HEK293 (cell line): ENCODE results near the gene COG3.

Source experiments
- EGR2 ChIP-seq: fragments of 450-650 bp; formaldehyde crosslinking; IDR thresholded peaks from 2 replicates; pipeline ENCODE4 v1.5.1; 2016; ENCODE audit warnings: low read depth, missing biosample characterization, missing genetic modification characterization
- KLF8 ChIP-seq: fragments of 450-650 bp; formaldehyde crosslinking; IDR thresholded peaks from 2 replicates; pipeline ENCODE4 v1.5.1; 2016; ENCODE audit warnings: missing biosample characterization, missing genetic modification characterization
- PATZ1 ChIP-seq: fragments of 450-650 bp; formaldehyde crosslinking; IDR thresholded peaks from 2 replicates; pipeline ENCODE4 v1.5.1; 2016; ENCODE audit warnings: missing biosample characterization, missing genetic modification characterization
- PRDM6 ChIP-seq: fragments of 450-650 bp; formaldehyde crosslinking; IDR thresholded peaks from 2 replicates; pipeline ENCODE4 v1.5.1; 2017; ENCODE audit warnings: missing biosample characterization, missing genetic modification characterization
- SP3 ChIP-seq: fragments of 450-650 bp; formaldehyde crosslinking; IDR thresholded peaks from 2 replicates; pipeline ENCODE4 v1.5.1; 2016; ENCODE audit warnings: missing biosample characterization, missing genetic modification characterization
- TRIM28 ChIP-seq: IDR thresholded peaks from 2 replicates; pipeline ENCODE4 v1.6.1; 2011; ENCODE audit warnings: low read length, control low read depth, borderline replicate concordance
- YY1 ChIP-seq: fragments of 450-650 bp; formaldehyde crosslinking; IDR thresholded peaks from 2 replicates; pipeline ENCODE4 v1.5.1; 2018; ENCODE audit warnings: missing biosample characterization, missing genetic modification characterization
- ZBTB21 ChIP-seq: fragments of 450-650 bp; formaldehyde crosslinking; IDR thresholded peaks from 2 replicates; pipeline ENCODE4 v1.5.1; 2017; ENCODE audit warnings: missing biosample characterization, missing genetic modification characterization
- ZNF138 ChIP-seq: fragments of 450-650 bp; formaldehyde crosslinking; IDR thresholded peaks from 2 replicates; pipeline ENCODE4 v1.5.1; 2016; ENCODE audit warnings: missing biosample characterization, missing genetic modification characterization, borderline replicate concordance
- ZNF169 ChIP-seq: fragments of 450-650 bp; formaldehyde crosslinking; IDR thresholded peaks from 2 replicates; pipeline ENCODE4 v1.5.1; 2016; ENCODE audit warnings: missing biosample characterization, missing genetic modification characterization
- ZNF280C ChIP-seq: fragments of 450-650 bp; formaldehyde crosslinking; IDR thresholded peaks from 2 replicates; pipeline ENCODE4 v1.5.1; 2016; ENCODE audit warnings: missing biosample characterization, missing genetic modification characterization
- ZNF302 ChIP-seq: fragments of 450-650 bp; formaldehyde crosslinking; IDR thresholded peaks from 2 replicates; pipeline ENCODE4 v1.5.1; 2016; ENCODE audit warnings: missing biosample characterization, missing genetic modification characterization, low read depth
- ZNF350 ChIP-seq: fragments of 450-650 bp; formaldehyde crosslinking; IDR thresholded peaks from 2 replicates; pipeline ENCODE4 v1.5.0; 2017; ENCODE audit warnings: missing biosample characterization, mild to moderate bottlenecking, missing genetic modification characterization
- ZNF404 ChIP-seq: fragments of 450-650 bp; formaldehyde crosslinking; IDR thresholded peaks from 2 replicates; pipeline ENCODE4 v1.5.1; 2017; ENCODE audit warnings: missing biosample characterization, missing genetic modification characterization
- ZNF529 ChIP-seq: fragments of 450-650 bp; formaldehyde crosslinking; IDR thresholded peaks from 2 replicates; pipeline ENCODE4 v1.5.1; 2017; ENCODE audit warnings: missing genetic modification characterization, missing biosample characterization; ENCODE audit not compliant: insufficient replicate concordance
- ZNF544 ChIP-seq: fragments of 450-650 bp; formaldehyde crosslinking; IDR thresholded peaks from 2 replicates; pipeline ENCODE4 v1.5.0; 2017; ENCODE audit warnings: missing biosample characterization, missing genetic modification characterization
- ZNF654 ChIP-seq: fragments of 450-650 bp; formaldehyde crosslinking; IDR thresholded peaks from 2 replicates; pipeline ENCODE4 v1.5.1; 2016; ENCODE audit warnings: low read depth, missing biosample characterization, missing genetic modification characterization
- ZSCAN16 ChIP-seq: fragments of 450-650 bp; formaldehyde crosslinking; IDR thresholded peaks from 2 replicates; pipeline ENCODE4 v1.5.1; 2016; ENCODE audit warnings: missing biosample characterization, missing genetic modification characterization
- ZSCAN4 ChIP-seq: fragments of 450-650 bp; formaldehyde crosslinking; IDR thresholded peaks from 2 replicates; pipeline ENCODE4 v1.5.1; 2017; ENCODE audit warnings: missing biosample characterization, missing genetic modification characterization
- TF ChIP-seq, protein P1 (sequence below): fragments of 450-650 bp; formaldehyde crosslinking; IDR thresholded peaks from 2 replicates; pipeline ENCODE4 v1.5.1; 2016; ENCODE audit warnings: missing biosample characterization, missing genetic modification characterization
- TF ChIP-seq, protein P2 (sequence below): fragments of 450-650 bp; formaldehyde crosslinking; IDR thresholded peaks from 2 replicates; pipeline ENCODE4 v1.5.1; 2017; ENCODE audit warnings: missing biosample characterization, missing genetic modification characterization
- TF ChIP-seq, protein P3 (sequence below): fragments of 450-650 bp; formaldehyde crosslinking; conservative IDR thresholded peaks from 2 replicates; pipeline ENCODE4 v1.5.1; 2016; ENCODE audit warnings: low read depth, missing biosample characterization, missing genetic modification characterization

COG3 gene

GRCh38 chr13:45417790-45418534, 46.8 kb upstream of the COG3 start, which contains the start of gene SLC25A30 (continued):
- no peak for TF ChIP-seq ZNF280C (tag by site-specific recombination)
- no peak for TF ChIP-seq ZNF654
- no peak for TF ChIP-seq PRDM6 (tag by site-specific recombination)
- no peak for TF ChIP-seq ZNF529
- TF ChIP-seq, protein P1, sequence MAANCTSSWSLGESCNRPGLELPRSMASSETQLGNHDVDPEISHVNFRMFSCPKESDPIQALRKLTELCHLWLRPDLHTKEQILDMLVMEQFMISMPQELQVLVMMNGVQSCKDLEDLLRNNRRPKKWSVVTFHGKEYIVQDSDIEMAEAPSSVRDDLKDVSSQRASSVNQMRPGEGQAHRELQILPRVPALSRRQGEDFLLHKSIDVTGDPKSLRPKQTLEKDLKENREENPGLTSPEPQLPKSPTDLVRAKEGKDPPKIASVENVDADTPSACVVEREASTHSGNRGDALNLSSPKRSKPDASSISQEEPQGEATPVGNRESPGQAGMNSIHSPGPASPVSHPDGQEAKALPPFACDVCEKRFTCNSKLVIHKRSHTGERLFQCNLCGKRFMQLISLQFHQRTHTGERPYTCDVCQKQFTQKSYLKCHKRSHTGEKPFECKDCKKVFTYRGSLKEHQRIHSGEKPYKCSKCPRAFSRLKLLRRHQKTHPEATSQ = no peak
- TF ChIP-seq ZSCAN16 (tag by site-specific recombination) = no peak
- no peak for TF ChIP-seq ZBTB21 (tag by site-specific recombination)
- no peak for TF ChIP-seq TRIM28
- TF ChIP-seq ZNF404 (tag by site-specific recombination) = no peak
- no peak for TF ChIP-seq EGR2 (tag by site-specific recombination)
- TF ChIP-seq YY1 (tag by site-specific recombination) = no peak; the same call in 1 of the 2 replicates
- TF ChIP-seq ZNF350 (tag by site-specific recombination) = no peak
- no peak for TF ChIP-seq ZNF302 (tag by site-specific recombination)
- TF ChIP-seq, protein P2, sequence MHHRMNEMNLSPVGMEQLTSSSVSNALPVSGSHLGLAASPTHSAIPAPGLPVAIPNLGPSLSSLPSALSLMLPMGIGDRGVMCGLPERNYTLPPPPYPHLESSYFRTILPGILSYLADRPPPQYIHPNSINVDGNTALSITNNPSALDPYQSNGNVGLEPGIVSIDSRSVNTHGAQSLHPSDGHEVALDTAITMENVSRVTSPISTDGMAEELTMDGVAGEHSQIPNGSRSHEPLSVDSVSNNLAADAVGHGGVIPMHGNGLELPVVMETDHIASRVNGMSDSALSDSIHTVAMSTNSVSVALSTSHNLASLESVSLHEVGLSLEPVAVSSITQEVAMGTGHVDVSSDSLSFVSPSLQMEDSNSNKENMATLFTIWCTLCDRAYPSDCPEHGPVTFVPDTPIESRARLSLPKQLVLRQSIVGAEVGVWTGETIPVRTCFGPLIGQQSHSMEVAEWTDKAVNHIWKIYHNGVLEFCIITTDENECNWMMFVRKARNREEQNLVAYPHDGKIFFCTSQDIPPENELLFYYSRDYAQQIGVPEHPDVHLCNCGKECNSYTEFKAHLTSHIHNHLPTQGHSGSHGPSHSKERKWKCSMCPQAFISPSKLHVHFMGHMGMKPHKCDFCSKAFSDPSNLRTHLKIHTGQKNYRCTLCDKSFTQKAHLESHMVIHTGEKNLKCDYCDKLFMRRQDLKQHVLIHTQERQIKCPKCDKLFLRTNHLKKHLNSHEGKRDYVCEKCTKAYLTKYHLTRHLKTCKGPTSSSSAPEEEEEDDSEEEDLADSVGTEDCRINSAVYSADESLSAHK (tag by site-specific recombination) = no peak; the same call in 1 of the 2 replicates
- TF ChIP-seq ZNF544 = no peak
- peak; percentile 77 for TF ChIP-seq SP3 (tag by site-specific recombination)
- no peak for TF ChIP-seq ZNF138
- peak; percentile 41; the same call in 1 of the 2 replicates for TF ChIP-seq KLF8 (tag by site-specific recombination)
- TF ChIP-seq, protein P3, sequence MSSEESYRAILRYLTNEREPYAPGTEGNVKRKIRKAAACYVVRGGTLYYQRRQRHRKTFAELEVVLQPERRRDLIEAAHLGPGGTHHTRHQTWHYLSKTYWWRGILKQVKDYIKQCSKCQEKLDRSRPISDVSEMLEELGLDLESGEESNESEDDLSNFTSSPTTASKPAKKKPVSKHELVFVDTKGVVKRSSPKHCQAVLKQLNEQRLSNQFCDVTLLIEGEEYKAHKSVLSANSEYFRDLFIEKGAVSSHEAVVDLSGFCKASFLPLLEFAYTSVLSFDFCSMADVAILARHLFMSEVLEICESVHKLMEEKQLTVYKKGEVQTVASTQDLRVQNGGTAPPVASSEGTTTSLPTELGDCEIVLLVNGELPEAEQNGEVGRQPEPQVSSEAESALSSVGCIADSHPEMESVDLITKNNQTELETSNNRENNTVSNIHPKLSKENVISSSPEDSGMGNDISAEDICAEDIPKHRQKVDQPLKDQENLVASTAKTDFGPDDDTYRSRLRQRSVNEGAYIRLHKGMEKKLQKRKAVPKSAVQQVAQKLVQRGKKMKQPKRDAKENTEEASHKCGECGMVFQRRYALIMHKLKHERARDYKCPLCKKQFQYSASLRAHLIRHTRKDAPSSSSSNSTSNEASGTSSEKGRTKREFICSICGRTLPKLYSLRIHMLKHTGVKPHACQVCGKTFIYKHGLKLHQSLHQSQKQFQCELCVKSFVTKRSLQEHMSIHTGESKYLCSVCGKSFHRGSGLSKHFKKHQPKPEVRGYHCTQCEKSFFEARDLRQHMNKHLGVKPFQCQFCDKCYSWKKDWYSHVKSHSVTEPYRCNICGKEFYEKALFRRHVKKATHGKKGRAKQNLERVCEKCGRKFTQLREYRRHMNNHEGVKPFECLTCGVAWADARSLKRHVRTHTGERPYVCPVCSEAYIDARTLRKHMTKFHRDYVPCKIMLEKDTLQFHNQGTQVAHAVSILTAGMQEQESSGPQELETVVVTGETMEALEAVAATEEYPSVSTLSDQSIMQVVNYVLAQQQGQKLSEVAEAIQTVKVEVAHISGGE (tag by site-specific recombination) = no peak; the same call in 1 of the 2 replicates
- no peak for TF ChIP-seq ZNF169 (tag by site-specific recombination)
- peak; percentile 96 for TF ChIP-seq PATZ1 (tag by site-specific recombination)
- TF ChIP-seq ZSCAN4 (tag by site-specific recombination) = no peak; the same call in 1 of the 2 replicates
